ENCODE measurements around the gene C11orf97.
"Not testable (repeated sequence)": the region's sequence is repeated elsewhere in the genome, so short reads cannot be mapped to it uniquely, and the experiment has no call there.

The C11orf97 gene

DNA sequence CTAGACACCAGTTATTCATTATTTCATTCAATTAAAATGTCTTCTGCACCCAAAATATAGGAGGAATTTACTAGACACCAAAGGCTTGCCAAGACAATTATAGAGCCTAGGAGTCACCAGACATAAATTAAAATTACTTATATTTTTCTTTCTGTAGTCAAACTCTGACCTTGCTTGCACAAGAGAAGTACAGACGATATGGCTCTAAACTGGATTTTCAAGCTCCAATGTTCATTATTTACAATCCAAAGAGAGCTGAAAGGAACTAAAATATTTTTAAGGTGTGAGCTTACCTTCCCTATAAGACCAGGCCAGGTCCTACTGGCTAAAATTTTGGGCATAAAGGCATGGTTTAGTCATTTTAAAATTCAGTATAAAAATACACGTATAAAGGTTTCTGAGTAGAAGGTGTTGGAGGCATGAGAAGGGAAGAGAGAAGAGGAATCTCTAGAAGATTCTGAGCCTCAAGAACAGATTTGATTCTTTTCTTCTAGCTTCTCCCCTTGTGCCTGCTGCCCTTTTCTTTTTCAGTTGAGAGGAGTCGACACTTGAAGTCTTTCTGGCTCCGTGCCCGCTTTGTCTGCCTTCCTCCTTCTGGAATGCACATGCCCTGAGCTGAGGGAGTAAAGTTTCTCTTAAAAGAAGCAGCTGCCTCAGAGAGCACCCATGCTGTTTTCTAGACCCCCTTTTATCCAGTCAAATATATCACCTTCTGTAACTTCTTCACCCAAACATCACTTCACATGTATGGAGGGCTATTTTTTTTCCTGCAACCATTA lies 13.5 kb downstream of the C11orf97 start:
- DNase-seq, result no peak

DNA sequence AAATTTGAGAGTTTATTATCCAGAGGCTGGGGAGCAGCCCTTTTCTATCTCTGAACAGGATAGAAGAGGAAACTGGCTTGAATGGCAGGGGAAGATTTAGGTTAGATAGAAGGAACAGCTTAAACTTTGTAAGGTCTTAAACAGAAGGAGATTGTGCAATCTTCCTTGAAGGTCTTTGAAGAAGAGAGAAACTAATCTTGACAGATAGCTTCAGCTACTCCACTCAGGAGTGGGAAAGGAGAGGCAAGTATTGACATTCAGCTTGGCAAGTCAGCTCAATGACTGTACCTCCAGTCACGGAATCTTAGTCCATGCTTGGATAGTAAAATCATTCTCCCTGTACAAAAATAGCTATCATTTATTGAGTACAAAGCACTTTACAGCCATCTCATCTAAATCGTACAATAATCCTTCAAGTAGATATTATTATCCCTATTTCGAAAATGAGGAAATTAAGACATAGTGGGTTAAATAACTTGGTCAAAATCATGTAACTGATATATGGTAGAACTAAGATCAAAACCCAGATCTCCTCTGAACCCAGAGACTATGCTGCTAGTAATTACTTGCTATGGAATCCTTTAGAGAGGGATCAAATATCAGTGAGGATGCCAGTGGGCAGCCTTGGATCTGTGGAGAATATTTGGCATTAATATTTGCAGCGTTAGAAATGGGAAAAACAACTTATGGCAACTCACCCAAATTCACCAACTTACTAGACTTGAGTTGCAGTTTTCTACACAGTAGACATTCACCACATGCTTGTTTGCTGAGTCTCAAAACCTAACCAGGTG lies 14.6 kb downstream of the C11orf97 start:
- DNase-seq, result no peak

DNA sequence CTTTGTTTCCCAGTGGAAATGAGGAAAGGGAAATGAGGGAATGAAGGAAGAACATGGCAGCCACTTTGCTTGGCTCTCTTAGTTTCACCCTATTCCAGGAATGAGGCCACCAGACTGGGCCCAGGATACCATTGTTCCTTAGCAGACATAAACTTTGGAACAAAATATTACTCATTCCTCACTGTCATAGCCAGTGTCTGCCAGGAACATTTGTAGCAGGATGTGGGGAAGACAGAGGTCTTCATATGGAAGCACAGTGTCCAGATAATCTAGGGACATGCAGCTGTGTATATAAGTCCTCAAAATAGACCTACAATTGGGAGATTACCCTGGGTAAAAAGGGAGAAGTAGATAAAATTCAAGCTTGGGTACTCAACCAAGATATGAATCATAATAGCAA lies 16.3 kb downstream of the C11orf97 start:
- no peak for DNase-seq

DNA sequence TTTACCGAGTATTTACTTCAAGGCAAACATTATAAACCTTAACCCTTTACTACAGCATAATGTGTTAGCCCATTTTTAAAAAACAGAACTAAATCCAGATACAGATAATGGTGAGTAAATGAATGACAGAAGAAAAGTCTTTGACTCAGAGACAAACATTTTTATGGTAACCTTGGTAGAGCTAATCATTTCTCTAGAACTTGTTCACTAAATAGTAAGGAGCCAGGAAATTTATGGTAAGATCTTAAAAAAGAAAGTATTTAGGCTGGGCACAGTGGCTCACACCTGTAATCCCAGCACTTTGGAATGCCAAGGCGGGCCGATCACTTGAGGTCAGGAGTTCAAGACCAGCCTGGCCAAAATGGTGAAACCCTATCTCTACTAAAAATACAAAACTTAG lies 19.9 kb downstream of the C11orf97 start:
- DNase-seq, result no peak

DNA sequence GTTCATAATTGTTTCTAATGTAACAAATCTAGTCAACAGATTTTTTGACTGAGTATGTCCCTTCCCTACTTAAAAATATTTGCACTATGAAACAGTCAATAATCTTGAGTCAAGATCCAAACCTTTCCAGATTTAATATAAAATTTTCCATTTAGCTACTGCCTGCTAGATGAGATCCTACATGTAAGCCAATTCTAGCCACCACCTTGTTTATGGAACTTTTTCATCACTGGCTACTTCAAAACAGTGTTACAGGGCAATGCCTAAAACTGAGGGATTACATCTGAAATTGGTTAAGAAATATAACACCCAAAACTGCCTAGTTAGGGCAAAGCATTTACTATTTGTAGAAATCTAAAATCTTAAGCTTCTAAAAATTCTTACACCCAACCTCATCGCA lies 20.9 kb downstream of the C11orf97 start:
- DNase-seq, result no peak

DNA sequence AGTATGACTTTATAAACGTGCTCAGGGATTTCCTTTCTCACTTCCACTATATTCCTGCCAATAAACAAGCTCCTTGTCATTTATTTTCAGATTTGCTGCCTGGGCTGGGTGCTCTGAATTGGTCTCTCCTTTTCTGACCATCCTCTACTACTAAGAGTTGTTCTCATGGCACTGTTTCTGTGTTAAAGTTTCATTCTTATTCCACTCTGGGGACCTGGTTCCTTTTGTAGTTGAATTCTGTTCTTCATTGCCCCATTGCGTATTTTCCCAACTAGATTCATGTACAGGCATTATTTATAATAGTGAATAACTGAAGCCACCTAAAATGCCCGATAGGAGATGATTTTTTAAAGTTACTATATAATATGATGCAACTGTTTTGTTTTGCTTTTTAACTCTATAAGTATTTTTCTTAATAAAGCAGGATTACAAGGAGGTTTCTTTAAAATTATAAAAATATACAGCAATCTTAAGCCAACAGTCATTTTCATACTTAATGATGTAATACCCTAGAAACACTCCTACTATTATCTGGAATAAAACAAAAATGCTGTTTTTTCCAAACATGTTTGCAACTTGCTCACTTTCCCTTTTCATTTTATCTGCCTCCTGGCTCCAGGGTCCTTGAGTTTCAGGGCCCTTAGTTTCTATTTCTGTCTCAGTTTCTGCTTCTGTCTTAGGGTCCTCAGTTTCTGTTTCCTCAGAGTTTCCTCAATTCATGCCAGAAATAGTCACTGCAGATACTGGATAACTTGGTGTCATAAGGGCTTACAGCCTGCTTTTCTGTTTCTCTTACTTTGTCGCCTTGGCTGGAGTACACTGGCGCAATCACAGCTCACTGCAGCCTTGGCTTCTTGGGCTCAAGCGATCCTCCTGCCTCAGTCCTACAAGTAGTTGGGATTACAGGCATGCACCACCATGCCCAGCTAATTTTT lies 21.7 kb downstream of the C11orf97 start:
- no peak for DNase-seq

DNA sequence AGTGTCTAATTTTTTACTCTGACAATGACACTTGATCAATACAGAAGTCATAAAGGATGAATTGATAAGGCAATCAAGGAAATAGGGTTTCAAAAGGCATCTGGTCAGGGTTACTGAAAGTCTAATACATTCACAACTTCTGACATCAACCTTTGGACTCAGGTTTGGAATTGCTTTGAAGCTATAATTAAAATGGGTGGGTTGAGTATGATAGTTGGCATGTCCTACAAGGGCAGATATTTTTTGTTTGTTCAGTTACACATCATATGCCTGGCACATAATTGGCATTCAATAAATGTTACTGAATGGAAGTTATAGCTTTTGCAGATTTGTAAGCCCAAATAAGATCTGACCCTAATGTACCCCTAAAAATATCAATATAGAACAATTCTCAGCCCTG lies 24.1 kb downstream of the C11orf97 start:
- no peak for DNase-seq

DNA sequence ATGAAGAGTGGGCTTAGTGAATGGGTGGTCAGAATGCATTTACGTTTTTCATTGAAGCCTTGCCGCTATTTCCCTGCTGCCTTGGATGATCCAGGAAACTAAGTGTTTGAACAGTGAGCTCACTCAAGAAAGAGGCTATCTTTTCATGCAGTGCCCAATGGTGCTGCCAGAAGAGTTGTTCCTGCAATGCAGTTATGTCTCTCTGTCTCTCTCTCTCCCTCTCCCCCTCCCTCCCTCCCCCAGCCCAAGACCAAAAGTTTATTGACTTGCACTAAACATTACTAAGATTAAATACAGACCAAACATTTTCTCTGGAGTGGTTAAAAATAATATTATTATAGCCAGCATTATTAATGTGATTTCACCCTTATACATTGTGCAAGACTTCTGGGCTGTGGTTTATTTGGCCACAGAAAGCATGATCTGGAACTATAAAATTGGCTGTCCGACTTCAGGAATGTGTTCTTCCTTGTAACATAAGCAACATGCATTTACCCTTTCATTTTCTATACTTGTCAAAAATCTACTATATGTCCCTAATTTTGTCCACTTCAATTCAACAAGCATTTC lies 24.9 kb downstream of the C11orf97 start:
- DNase-seq, result no peak

DNA sequence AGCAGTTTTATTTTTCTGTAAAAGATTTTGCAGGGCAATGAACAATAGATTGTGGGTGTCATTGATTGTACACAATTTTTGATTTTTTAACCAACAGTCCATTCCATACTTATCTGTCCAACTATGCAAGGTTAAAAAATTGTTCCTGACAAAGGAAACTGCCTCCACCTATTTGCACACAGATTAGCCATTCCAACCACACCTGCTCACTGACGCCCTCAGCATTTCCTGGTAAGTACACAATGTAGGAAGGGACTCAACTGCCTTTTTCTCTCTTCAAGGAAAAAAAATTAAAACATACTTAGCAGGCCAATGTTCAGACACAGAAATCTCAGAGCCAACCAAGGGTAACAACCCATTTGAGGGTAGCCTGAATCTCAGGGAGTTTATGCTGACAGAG lies 27.2 kb downstream of the C11orf97 start:
- no peak for DNase-seq

DNA sequence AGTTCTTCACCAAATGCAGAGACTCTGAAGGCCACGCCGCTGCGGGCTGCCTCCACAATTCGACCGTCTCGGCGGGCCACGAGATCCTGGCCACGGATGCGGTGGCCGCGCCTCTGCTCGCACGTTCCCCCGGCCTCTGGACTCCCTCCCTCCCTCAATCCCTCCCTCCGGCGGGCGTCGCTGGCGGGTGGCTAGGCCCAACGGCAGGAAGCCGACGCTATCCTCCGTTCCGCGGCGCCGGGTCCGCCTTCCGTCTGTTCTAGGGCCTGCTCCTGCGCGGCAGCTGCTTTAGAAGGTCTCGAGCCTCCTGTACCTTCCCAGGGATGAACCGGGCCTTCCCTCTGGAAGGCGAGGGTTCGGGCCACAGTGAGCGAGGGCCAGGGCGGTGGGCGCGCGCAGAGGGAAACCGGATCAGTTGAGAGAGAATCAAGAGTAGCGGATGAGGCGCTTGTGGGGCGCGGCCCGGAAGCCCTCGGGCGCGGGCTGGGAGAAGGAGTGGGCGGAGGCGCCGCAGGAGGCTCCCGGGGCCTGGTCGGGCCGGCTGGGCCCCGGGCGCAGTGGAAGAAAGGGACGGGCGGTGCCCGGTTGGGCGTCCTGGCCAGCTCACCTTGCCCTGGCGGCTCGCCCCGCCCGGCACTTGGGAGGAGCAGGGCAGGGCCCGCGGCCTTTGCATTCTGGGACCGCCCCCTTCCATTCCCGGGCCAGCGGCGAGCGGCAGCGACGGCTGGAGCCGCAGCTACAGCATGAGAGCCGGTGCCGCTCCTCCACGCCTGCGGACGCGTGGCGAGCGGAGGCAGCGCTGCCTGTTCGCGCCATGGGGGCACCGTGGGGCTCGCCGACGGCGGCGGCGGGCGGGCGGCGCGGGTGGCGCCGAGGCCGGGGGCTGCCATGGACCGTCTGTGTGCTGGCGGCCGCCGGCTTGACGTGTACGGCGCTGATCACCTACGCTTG lies 31.7 kb downstream of the C11orf97 start, which contains the start of gene FUT4:
TSS of gene FUT4 (plus strand) at position 227 of the 951 bp plus-strand sequence. CDS start at position 440, 213 bp downstream.
- DNase-seq, result peak; percentile 12

DNA sequence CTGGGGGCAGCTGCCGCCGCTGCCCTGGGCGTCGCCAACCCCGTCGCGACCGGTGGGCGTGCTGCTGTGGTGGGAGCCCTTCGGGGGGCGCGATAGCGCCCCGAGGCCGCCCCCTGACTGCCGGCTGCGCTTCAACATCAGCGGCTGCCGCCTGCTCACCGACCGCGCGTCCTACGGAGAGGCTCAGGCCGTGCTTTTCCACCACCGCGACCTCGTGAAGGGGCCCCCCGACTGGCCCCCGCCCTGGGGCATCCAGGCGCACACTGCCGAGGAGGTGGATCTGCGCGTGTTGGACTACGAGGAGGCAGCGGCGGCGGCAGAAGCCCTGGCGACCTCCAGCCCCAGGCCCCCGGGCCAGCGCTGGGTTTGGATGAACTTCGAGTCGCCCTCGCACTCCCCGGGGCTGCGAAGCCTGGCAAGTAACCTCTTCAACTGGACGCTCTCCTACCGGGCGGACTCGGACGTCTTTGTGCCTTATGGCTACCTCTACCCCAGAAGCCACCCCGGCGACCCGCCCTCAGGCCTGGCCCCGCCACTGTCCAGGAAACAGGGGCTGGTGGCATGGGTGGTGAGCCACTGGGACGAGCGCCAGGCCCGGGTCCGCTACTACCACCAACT lies 32.5 kb downstream of the C11orf97 start:
- DNase-seq, result no peak

DNA sequence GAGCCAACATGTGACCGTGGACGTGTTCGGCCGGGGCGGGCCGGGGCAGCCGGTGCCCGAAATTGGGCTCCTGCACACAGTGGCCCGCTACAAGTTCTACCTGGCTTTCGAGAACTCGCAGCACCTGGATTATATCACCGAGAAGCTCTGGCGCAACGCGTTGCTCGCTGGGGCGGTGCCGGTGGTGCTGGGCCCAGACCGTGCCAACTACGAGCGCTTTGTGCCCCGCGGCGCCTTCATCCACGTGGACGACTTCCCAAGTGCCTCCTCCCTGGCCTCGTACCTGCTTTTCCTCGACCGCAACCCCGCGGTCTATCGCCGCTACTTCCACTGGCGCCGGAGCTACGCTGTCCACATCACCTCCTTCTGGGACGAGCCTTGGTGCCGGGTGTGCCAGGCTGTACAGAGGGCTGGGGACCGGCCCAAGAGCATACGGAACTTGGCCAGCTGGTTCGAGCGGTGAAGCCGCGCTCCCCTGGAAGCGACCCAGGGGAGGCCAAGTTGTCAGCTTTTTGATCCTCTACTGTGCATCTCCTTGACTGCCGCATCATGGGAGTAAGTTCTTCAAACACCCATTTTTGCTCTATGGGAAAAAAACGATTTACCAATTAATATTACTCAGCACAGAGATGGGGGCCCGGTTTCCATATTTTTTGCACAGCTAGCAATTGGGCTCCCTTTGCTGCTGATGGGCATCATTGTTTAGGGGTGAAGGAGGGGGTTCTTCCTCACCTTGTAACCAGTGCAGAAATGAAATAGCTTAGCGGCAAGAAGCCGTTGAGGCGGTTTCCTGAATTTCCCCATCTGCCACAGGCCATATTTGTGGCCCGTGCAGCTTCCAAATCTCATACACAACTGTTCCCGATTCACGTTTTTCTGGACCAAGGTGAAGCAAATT lies 33.3 kb downstream of the C11orf97 start:
- DNase-seq, result no peak

DNA sequence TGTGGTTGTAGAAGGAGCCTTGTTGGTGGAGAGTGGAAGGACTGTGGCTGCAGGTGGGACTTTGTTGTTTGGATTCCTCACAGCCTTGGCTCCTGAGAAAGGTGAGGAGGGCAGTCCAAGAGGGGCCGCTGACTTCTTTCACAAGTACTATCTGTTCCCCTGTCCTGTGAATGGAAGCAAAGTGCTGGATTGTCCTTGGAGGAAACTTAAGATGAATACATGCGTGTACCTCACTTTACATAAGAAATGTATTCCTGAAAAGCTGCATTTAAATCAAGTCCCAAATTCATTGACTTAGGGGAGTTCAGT lies 33.9 kb downstream of the C11orf97 start:
- DNase-seq, result no peak

DNA sequence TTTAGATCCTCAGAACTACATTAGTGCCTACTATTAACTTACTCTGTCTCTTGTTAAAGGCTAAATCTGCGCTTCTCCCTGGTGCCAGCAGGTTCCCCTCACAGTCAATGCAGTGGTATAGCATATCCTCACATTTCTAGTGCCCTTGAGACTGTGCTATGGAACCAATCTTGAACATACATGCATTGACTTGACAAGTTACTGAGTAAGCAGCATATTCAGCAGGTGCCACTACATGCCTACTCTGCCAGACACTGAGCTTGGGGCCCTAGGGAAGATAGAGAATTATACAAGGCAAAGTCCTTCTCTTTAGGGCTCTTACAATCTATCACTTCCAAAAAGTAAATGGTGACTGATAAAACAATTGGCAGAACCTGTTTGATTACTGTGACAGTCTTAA lies 34.6 kb downstream of the C11orf97 start:
- no peak for DNase-seq

DNA sequence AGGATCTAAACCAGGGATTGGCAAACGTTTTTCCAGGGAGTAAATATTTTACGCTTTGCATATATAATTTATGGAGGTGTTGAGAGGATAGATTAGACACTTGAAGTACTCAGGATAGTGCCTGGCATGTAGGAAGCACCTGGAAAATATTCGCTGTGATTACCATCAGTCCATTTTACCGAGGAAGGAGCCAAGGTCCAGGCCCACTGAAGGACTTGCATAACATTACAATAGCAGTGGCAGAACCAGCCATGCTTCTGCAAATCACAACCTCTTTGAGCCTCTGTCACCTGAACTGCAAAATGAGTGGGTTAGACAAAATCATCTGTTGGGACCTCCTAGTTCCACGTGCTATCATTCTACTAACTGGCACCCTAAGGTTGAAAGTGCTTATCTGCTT lies 36.9 kb downstream of the C11orf97 start:
- DNase-seq, result no peak

DNA sequence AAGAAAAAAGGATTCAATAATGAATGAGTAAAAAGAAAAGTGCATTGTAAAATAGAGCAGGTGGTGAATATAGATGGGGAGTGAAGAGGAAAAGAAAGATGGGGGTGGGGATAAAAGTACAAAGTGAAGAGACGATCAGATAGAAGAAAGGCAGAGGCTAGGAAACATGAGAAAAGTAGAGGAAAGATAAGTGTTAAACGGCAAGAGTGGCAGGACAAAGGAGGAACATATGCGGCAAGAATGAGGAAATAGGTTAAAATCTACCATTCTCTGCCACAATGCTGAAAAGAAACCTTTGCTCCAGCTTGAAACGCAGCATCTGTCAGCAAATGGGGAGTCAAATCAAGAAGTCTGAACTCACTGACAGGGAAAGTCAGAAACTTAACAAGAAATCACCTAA lies 38.3 kb downstream of the C11orf97 start:
- no peak for DNase-seq

DNA sequence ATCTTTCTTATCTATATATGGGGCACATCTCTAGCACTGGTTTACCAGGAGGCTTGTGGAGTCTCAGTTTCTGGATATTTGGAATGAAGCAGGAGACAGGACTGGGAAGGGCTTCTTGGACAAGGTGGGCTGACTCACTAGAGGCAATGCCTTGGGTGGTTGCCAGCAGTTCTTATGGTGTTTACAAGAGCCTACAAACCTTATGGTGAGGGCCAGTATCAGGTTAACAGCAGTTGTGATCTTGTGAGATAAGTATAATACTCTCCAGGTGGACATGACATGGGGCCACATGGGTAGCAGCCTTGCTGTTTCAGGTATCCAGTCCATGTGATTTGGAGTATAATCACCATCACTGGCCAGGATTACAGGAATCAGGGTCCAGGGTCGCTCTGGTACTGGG lies 41.7 kb downstream of the C11orf97 start:
- DNase-seq, result no peak

DNA sequence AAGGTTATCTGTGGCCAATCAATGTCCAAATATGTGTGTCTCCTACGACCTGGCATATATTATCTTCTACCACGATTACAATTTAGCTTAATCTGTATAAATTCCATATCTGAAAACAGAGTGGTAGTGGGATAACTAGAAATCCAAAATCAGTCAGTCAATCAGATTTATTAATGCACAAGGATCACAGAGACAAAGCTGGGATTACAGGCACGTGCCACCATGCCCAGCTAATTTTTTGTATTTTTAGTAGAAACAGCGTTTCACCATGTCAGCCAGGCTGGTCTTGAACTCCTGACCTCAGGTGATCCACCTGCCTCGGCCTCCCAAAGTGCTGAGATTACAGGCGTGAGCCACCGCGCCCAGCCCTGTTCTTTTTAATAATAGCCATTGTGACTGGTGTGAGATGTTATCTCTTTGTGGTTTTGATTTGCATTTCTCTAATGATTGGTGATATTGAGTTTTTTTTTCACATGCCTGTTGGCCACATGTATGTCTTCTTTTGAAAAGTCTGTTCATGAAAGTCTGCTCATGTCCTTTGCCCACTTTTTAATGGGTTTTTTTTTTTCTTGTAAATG lies 43.6 kb downstream of the C11orf97 start:
- DNase-seq, result not testable (repeated sequence)

DNA sequence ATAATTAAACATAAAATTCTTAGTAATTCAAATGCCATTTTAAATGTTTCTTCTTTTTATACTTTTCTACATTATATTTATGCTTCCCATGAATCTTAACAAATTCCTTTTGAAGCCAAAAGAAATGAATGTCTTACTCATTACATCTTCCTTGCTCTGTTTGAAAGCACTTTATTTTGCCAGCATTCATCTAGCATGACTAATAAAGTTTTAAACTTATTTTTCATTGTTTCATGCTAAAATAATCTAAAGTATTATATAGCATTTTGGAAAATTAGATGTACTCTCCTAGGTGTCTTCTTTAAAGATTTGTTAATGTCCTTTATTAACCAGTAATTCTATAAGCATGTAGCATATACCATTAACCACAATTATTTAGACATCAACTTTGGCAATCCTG lies 45.2 kb downstream of the C11orf97 start:
- DNase-seq, result no peak

DNA sequence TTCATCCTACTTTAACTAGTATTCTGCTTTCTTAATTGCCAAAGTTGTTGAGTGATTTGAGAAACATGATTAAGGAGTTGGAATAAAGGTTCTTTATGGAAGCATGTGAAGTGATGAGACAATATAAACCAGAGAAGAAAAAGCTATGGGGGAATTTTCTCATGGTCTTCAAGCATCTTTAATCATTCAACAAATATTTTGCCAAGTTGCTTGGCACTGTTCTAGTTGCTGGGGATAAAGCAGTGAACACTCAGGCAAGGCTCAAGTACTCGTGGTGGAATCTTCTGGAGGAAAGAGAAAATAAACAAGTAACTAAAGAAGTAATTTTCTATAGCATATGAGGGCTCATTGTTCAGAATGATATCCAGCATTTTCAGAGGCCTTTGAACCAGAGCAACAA lies 45.7 kb downstream of the C11orf97 start:
- no peak for DNase-seq

Data from NCI-H1694 treated with DMSO at 0.1 percent for 48 hours (cell line).